ENCODE results near the gene THRA. TPM values are rescaled to one million over a fixed set of nuclear protein-coding genes. Genes with fewer than 3 reads are reported as not detected.

The THRA gene
- polyA plus RNA-seq, 1 donor (not counting 4 experiments of a cell fraction or from before 2014, with no cell fraction given), result 4.5 TPM

- Histone ChIP-seq H3K4me1 (ENCODE audit: control insufficient read depth, extremely low read depth, insufficient read depth, low read length) (peaks cover 15% of the 10 kb centered on the region), H3K27ac (ENCODE audit: control insufficient read depth, insufficient read depth, low read length) (no peak overlapping the region), H3K4me3 (ENCODE audit: control insufficient read depth in 2 of 3, extremely low read depth in 1 of 3, insufficient read depth in 2 of 3, low read depth in 1 of 3, low read length in 3 of 3) (no peak overlapping the region), H3K9ac (ENCODE audit: control insufficient read depth, extremely low read depth, insufficient read depth, low read length) (peak overlapping the region; percentile 22), H3K36me3 (ENCODE audit: control insufficient read depth in 2 of 2, extremely low read depth in 1 of 2, insufficient read depth in 2 of 2, low read length in 2 of 2) (no peaks in the 10 kb centered on the region), H3K27me3 (ENCODE audit: control insufficient read depth, extremely low read depth, insufficient read depth, low read length) (peaks cover 12% of the 10 kb centered on the region), H3K4me2 (ENCODE audit: control insufficient read depth, extremely low read depth, insufficient read depth, low read depth, low read length) (peak overlapping the region; percentile 27), H3K9me3 (ENCODE audit: control insufficient read depth, low read depth, low read length) (no peaks in the 10 kb centered on the region), H3K9me1 (ENCODE audit: control insufficient read depth, extremely low read depth, insufficient read depth, low read length) (no peaks in the 10 kb centered on the region), H3K79me2 (ENCODE audit: control insufficient read depth, insufficient read depth, low read length) (peaks cover 3% of the 10 kb centered on the region), H2AFZ (ENCODE audit: control insufficient read depth, low read length) (peak overlapping the region; percentile 89), H4K20me1 (ENCODE audit: control insufficient read depth, extremely low read depth, insufficient read depth, low read length) (no peaks in the 10 kb centered on the region)
- dilution Hi-C loops (cut with MboI; ENCODE audit: extremely low pct_ligation_motif_present, low sequenced_read_pairs), result no loop called here
- FAIRE-seq (no peak), DNase-seq (ENCODE audit: low read depth, low spot score) (no peak)
- TF ChIP-seq EZH2 (IDR thresholded peaks at IDR 0.05; ENCODE audit: low read length) (no peak), CTCF (optimal IDR thresholded peaks at IDR 0.05 in 1 of 3, IDR thresholded peaks at IDR 0.05 in 1 of 3, conservative IDR thresholded peaks at IDR 0.05 in 1 of 3; ENCODE audit: extremely low read depth in 1 of 3, insufficient read depth in 2 of 3, low read length in 3 of 3) (no peak)
Measured at GRCh38 chr17:40058186-40058784, 4.5 kb upstream of the THRA start.

- dilution Hi-C loops (cut with MboI; ENCODE audit: extremely low pct_ligation_motif_present, low sequenced_read_pairs), result no loop called here
- Histone ChIP-seq H3K27me3 (ENCODE audit: control insufficient read depth, extremely low read depth, insufficient read depth, low read length) (peaks cover 12% of the 10 kb centered on the region), H3K9me3 (ENCODE audit: control insufficient read depth, low read depth, low read length) (no peaks in the 10 kb centered on the region), H3K4me1 (ENCODE audit: control insufficient read depth, extremely low read depth, insufficient read depth, low read length) (peaks cover 17% of the 10 kb centered on the region), H3K4me3 (ENCODE audit: control insufficient read depth in 2 of 3, extremely low read depth in 1 of 3, insufficient read depth in 2 of 3, low read depth in 1 of 3, low read length in 3 of 3) (no peak overlapping the region), H3K4me2 (ENCODE audit: control insufficient read depth, extremely low read depth, insufficient read depth, low read depth, low read length) (no peak overlapping the region), H3K36me3 (ENCODE audit: control insufficient read depth in 2 of 2, extremely low read depth in 1 of 2, insufficient read depth in 2 of 2, low read length in 2 of 2) (no peaks in the 10 kb centered on the region), H3K9me1 (ENCODE audit: control insufficient read depth, extremely low read depth, insufficient read depth, low read length) (no peaks in the 10 kb centered on the region), H3K79me2 (ENCODE audit: control insufficient read depth, insufficient read depth, low read length) (peaks cover 2% of the 10 kb centered on the region), H3K27ac (ENCODE audit: control insufficient read depth, insufficient read depth, low read length) (no peak overlapping the region), H4K20me1 (ENCODE audit: control insufficient read depth, extremely low read depth, insufficient read depth, low read length) (no peaks in the 10 kb centered on the region), H2AFZ (ENCODE audit: control insufficient read depth, low read length) (no peak overlapping the region), H3K9ac (ENCODE audit: control insufficient read depth, extremely low read depth, insufficient read depth, low read length) (no peak overlapping the region)
- TF ChIP-seq EZH2 (IDR thresholded peaks at IDR 0.05; ENCODE audit: low read length) (no peak), CTCF (optimal IDR thresholded peaks at IDR 0.05 in 1 of 3, IDR thresholded peaks at IDR 0.05 in 1 of 3, conservative IDR thresholded peaks at IDR 0.05 in 1 of 3; ENCODE audit: extremely low read depth in 1 of 3, insufficient read depth in 2 of 3, low read length in 3 of 3) (no peak)
- FAIRE-seq (no peak), DNase-seq (ENCODE audit: low read depth, low spot score) (no peak)
Measured at GRCh38 chr17:40058865-40059264, 3.9 kb upstream of the THRA start.
